Naive B cell (primary cell): ENCODE measurements around the gene ANKRD60. TPM values are rescaled to one million over a fixed set of nuclear protein-coding genes. Genes with fewer than 3 reads are reported as not detected.

Source experiments
- ATAC-seq, 2 donors: fragments of 150-1000 bp; cut with Tn5 transposase; 2 replicates each; pipeline ENCODE4 v1.10.0; 2021; ENCODE audit warnings: low read depth in 2 of 2, mild to moderate bottlenecking in 2 of 2, moderate library complexity in 2 of 2
- DNase-seq: peaks from one replicate; pipeline ENCODE4 v3.0.0; 2022
- H3K27ac Mint-ChIP-seq, 6 donors: one replicate each; pipeline ENCODE4 v1.8.0; 2020 to 2022; ENCODE audit warnings: mild to moderate bottlenecking in 6 of 6, mixed read lengths in 6 of 6, moderate library complexity in 5 of 6, inconsistent platforms in 2 of 6
- H3K27me3 Mint-ChIP-seq, 3 donors: one replicate each; pipeline ENCODE4 v1.8.0; 2021 to 2022; ENCODE audit warnings: mixed read lengths in 3 of 3, mild to moderate bottlenecking in 1 of 3
- H3K36me3 Mint-ChIP-seq, 2 donors: one replicate each; pipeline ENCODE4 v1.8.0; 2020 to 2022; ENCODE audit warnings: mixed read lengths in 2 of 2, inconsistent platforms in 1 of 2, mild to moderate bottlenecking in 1 of 2
- H3K4me1 Mint-ChIP-seq, 3 donors: one replicate each; pipeline ENCODE4 v1.8.0; 2020 to 2022; ENCODE audit warnings: mixed read lengths in 3 of 3, inconsistent platforms in 1 of 3, mild to moderate bottlenecking in 1 of 3, moderate library complexity in 1 of 3
- H3K4me3 Mint-ChIP-seq, 8 donors: one replicate each; pipeline ENCODE4 v1.8.0; 2020 to 2022; ENCODE audit warnings: mild to moderate bottlenecking in 8 of 8, mixed read lengths in 8 of 8, moderate library complexity in 8 of 8, inconsistent platforms in 2 of 8
- H3K9me3 Mint-ChIP-seq, 7 donors: one replicate each; pipeline ENCODE4 v1.8.0; 2020 to 2022; ENCODE audit warnings: mixed read lengths in 7 of 7, mild to moderate bottlenecking in 5 of 7, inconsistent platforms in 2 of 7, moderate library complexity in 1 of 7
- polyA plus RNA-seq, 6 donors: library from polyadenylated mRNA; unstranded; fragments of 300-500 nt; fragmentation: Illumina TruSeq; gene quantifications; one replicate each; pipeline ENCODE4 v1.2.3, GENCODE V29; 2021; ENCODE audit warnings: low read depth in 6 of 6

The ANKRD60 gene
- polyA plus RNA-seq, 6 donors from 2014 or later, result 0.36 TPM; not detected in 5

DNA sequence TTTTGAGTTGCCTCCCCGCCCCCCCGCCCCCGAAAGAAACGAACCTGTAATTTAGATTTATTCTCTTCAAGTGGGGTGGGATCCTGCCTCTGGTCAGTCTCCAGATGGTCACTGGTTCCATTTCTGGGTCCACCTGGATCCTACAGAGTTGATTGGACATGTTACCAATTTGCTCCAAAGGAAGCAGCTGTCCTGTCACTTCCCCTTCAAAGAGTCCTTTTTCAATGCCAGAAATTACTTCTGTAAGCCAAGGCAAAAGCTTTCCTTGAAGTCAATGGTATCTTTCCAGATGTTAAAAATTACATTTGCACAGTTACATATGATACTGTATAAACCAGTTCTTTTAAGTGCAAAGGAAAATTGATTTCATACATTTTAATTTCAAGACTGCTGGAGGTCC, 12.0 kb upstream of the ANKRD60 start:
- peaks cover 13 to 18% of the 10 kb centered on the region in 2 donors for H3K36me3 Mint-ChIP-seq
- H3K27me3 Mint-ChIP-seq, result no peaks in the 10 kb centered on the region
- H3K9me3 Mint-ChIP-seq, result no peaks in the 10 kb centered on the region
- no peak for ATAC-seq
- no peak overlapping the region for H3K27ac Mint-ChIP-seq
- peaks cover 0 to 7% (median 0%) of the 10 kb centered on the region in 3 donors for H3K4me1 Mint-ChIP-seq
- no peak overlapping the region for H3K4me3 Mint-ChIP-seq
- no peak for DNase-seq

DNA sequence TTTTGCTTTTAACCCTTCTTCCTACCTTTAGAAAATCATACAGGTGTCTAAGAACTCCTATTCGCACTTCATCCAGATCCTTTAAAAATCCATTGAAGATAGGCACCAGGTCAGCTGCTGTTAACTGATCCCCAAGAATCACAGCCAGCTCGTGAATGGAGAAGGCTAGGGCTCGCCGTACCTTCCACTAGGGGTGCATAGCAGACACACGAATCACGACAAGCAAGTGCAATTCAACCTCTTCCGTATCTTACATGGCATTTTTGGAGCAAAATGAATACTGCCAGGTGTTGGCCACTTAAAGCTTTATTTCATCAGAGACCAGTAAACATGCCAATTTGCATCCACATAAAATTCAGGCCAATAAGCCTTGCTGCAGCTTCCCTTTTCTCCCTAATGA, 10.8 kb upstream of the ANKRD60 start:
- no peak for DNase-seq
- Mint-ChIP-seq H3K36me3 (peaks cover under 1 to 5% of the 10 kb centered on the region in 2 donors), H3K27ac (peak overlapping the region in 2 of 6 donors; percentile 41 to 60), H3K9me3 (no peaks in the 10 kb centered on the region), H3K4me1 (peaks cover 0 to 7% (median 0%) of the 10 kb centered on the region in 3 donors), H3K27me3 (no peaks in the 10 kb centered on the region), H3K4me3 (no peak overlapping the region)
- no peak for ATAC-seq

DNA sequence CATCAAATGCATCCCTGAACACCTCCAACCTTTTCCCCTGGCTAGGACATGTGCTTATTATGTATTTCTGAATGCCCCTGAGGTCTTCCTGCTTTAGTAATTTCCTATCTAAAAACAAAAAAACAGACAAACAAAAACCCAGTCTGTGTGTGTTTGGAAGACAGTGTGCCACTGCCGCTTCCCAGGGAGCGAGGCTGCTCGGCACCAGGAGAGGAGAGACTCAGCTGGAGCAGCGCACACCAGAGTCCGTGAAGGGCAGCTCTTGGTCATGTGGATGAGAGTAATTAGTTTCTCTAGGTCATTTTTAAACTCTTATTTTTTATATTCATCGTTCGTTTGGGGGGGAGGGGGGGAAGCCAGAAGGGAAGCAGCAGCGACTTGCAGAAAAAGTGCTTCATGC, 10.0 kb upstream of the ANKRD60 start:
- Mint-ChIP-seq H3K9me3 (no peaks in the 10 kb centered on the region), H3K36me3 (peaks cover 0 to 4% of the 10 kb centered on the region in 2 donors), H3K4me3 (peak overlapping the region in 3 of 8 donors; percentile 16 to 82 (median 53)), H3K4me1 (peaks cover 0 to 7% (median 0%) of the 10 kb centered on the region in 3 donors), H3K27ac (peak overlapping the region in 1 of 6 donors; percentile 60), H3K27me3 (no peaks in the 10 kb centered on the region)
- ATAC-seq (no peak), DNase-seq (no peak)

DNA sequence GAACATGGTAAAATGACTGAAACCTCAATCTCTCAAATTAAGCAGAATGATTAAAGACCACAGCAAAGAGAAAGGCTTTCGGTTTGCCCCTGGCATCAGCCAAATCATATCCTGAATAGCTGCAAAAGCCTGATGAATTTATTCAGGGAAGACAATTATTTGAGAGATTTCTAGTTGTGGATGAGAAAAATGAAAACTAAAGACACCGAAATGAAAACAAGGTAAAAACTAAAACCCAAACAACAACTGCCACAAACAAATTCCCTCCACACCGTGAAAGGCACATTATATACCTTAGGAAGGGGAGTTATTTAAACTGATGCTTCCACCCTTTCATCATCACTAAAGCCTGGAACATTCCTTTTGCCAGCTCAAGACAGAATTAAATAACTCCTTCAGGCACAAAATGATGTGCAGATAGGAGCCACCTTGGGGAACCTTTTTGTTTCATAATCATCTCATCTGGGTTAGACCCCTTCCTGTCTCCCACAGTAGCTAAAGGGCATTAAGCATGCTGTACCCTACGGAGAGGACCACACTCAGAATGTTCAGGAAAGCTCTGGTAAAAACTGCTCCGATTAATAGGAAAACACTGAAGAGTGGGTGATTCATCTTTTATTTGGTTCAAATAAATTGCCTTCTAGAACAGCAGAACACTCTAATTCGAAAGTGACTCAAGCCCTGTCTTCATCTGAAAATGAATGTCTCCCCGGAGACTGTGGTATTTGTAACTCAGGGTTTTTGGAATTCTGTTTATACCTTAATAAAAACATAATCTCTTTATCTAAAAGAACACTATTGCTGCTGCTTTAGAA, 9.1 kb upstream of the ANKRD60 start:
- DNase-seq (no peak), ATAC-seq (no peak)
- Mint-ChIP-seq H3K27me3 (no peaks in the 10 kb centered on the region), H3K4me1 (peaks cover 0 to 7% (median 0%) of the 10 kb centered on the region in 3 donors), H3K36me3 (no peaks in the 10 kb centered on the region), H3K4me3 (peak overlapping the region in 7 of 8 donors; percentile 82 to 96 (median 94)), H3K9me3 (no peaks in the 10 kb centered on the region), H3K27ac (peak overlapping the region; percentile 23 to 96 (median 90))

DNA sequence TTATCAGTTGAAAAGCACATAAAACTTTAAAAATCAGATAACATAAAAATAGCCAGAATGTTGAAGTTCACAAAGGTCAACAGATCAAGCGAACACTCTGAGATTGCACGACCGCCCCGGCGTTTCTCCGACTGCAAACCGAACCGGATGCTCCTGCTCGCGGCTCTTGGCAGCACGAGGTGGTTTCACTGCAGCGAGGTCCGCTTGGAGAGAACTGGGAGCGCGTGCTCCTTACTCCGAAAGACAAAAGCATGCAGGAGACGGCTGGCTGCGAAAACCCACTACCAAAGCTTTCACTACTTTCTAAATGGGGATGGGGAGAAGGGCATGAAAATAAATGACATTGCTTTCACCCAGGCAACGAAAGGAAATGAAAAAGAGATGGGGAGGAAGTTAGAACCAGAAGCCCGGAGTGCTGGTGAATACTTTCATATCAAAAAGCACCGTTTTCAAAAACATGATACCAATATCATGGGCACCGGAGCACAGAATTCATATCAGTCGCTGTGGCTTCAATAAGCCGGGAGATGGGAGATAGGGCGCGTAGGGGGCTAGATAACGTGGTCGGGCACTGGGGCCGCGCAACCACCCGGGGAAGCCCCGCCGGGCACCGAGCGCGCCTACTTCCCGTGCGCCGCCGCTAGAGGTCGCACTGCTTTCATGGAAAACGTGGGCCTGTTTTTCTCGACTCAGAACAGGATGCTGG, 8.3 kb upstream of the ANKRD60 start:
- peak; percentile 68 for DNase-seq
- H3K27me3 Mint-ChIP-seq, result no peaks in the 10 kb centered on the region
- H3K36me3 Mint-ChIP-seq, result no peaks in the 10 kb centered on the region
- ATAC-seq, result peak; percentile 91
- H3K9me3 Mint-ChIP-seq, result no peaks in the 10 kb centered on the region
- peak overlapping the region; percentile 23 to 96 (median 94) for H3K27ac Mint-ChIP-seq
- peak overlapping the region; percentile 82 to 96 (median 94) for H3K4me3 Mint-ChIP-seq
- peaks cover 0 to 7% (median 0%) of the 10 kb centered on the region in 3 donors for H3K4me1 Mint-ChIP-seq

DNA sequence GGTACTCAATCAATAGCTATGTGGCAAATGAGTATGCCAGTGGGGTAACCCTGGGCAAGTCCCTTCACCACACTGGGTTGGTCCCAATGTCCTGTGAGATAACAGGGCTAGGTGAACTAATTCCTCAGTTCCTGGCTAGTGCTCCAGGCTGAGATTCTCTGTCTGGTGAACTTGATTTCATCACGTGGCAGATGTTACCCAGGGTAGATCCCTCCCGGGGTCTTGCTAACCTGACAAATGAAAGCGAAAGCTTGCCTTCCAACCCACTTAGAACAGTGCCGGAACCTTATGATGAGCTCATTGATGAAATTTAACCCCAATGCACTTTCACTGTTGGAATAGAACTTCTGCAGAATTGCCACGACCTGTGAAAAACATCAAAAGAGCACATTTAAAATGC, 6.6 kb upstream of the ANKRD60 start:
- Mint-ChIP-seq H3K4me3 (peak overlapping the region in 1 of 8 donors; percentile 68), H3K9me3 (no peaks in the 10 kb centered on the region), H3K4me1 (peaks cover 0 to 7% (median 0%) of the 10 kb centered on the region in 3 donors), H3K36me3 (no peaks in the 10 kb centered on the region), H3K27ac (no peak overlapping the region), H3K27me3 (no peaks in the 10 kb centered on the region)
- DNase-seq (no peak), ATAC-seq (no peak)

DNA sequence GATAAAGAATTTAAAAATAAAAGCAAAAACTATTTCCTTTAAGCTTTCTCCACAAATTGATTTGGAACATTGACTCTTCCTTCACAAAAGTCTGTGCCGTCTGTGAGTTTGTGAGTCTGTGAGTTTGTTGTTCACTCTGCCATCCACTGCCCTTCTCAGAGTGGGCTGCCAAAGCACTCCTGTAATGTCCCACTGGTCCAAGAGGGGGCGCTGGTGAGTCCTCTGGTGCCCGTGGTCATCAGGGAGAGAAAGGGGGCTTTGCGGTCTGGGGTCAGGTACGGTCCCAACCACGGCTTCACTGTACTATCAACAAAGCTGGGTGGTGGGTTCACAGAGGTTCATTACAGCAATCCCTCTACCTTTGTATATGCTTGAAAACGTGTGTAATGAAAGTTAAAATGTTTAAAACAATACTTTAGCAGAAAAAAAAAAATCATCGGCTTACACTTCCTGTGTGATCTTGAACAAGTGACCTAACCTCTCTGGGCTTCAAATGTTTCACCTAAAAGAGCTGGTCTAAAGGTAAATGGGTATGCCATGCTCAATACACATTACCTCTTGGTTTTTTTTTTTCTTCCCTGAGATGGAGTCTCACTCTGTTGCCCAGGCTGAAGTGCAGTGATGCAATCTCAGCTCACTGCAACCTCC, 5.6 kb upstream of the ANKRD60 start:
- peaks cover 5% of the 10 kb centered on the region in 3 donors for H3K27me3 Mint-ChIP-seq
- peak overlapping the region in 1 of 8 donors; percentile 15 for H3K4me3 Mint-ChIP-seq
- no peaks in the 10 kb centered on the region for H3K9me3 Mint-ChIP-seq
- H3K27ac Mint-ChIP-seq, result no peak overlapping the region
- ATAC-seq (no peak), DNase-seq (peak; percentile 25)
- H3K36me3 Mint-ChIP-seq, result no peaks in the 10 kb centered on the region
- H3K4me1 Mint-ChIP-seq, result peaks cover 4 to 14% (median 5%) of the 10 kb centered on the region in 3 donors

DNA sequence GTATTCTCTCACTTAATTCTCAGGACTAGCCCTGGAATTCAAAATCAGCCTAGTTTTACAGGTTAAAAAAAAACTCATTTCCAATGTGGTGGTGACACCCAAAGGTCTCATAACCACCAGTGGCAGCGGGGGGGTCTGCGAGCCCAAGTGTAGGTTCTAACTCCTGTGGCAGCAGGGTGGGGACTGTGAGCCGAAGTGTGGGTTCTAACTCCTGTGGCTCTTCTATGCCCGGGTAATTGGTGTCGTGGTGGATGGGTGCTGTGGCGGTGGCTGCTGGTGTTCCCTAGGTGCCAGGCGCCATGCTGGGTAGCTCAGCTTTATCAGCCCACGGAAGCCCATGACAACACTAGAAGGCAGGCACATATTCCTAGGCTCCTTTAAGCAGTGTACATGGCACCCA, 4.9 kb upstream of the ANKRD60 start:
- Mint-ChIP-seq H3K4me3 (peak overlapping the region in 1 of 8 donors; percentile 22), H3K27ac (no peak overlapping the region), H3K27me3 (peaks cover 8 to 10% (median 9%) of the 10 kb centered on the region in 3 donors), H3K36me3 (no peaks in the 10 kb centered on the region), H3K9me3 (no peaks in the 10 kb centered on the region), H3K4me1 (peaks cover 8 to 17% (median 9%) of the 10 kb centered on the region in 3 donors)
- ATAC-seq, result no peak
- no peak for DNase-seq

DNA sequence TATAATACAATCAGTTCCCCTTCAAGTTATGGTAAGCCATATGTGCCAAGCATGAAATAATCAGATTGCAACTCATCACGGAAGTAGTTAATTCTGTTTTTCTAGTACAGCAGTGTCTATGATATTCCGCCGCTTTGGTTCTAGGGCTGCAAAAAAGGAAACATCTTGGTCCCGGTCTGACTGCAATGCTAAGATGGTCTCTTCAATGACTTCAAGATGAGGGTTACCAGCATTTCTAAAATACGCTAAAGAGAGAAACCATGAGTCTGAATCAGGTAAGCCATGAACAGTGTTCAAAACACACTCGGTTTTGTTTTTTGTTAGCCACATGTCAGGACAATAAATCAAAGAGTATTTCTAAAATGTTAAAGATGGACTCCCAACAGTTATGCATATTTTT, 3.2 kb upstream of the ANKRD60 start:
- no peak for ATAC-seq
- peaks cover 15 to 22% (median 21%) of the 10 kb centered on the region in 3 donors for H3K4me1 Mint-ChIP-seq
- peaks cover 0 to 7% (median 0%) of the 10 kb centered on the region in 7 donors for H3K9me3 Mint-ChIP-seq
- DNase-seq, result no peak
- H3K36me3 Mint-ChIP-seq, result peaks cover 0 to 11% of the 10 kb centered on the region in 2 donors
- H3K27ac Mint-ChIP-seq, result no peak overlapping the region
- H3K27me3 Mint-ChIP-seq, result peaks cover 23 to 25% (median 24%) of the 10 kb centered on the region in 3 donors
- peak overlapping the region in 1 of 8 donors; percentile 21 for H3K4me3 Mint-ChIP-seq

DNA sequence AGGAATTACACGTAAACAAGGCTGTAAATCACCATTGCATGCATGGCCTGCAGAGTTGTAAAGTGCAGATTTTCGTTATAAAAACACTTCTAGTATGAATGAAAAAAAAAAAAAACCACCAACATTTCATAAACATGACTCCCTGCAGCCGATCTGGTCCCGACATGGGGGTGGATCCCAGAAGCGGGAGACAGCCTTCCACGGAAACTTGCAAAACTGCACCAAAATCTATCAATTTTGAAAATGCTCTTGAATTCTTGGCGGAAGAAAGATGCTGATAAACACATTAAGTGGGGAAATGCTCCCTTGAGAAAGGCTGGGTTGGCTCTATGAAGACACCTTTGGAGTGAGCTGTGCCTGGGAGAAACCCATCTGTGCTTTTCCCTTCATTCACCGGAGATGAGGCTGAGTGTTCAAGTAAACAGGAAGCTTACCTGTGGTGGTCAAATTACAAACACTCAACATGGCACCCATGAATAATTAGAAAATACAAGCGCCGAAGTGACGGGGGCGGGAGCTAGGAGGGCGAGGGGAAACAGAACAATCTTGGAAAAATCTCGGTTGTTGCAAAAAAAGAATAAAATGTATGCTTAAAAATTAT, 845 bp upstream of the ANKRD60 start:
- Mint-ChIP-seq H3K4me1 (peaks cover 15 to 21% (median 17%) of the 10 kb centered on the region in 3 donors), H3K36me3 (peaks cover 0 to 15% of the 10 kb centered on the region in 2 donors), H3K27me3 (peaks cover 46 to 49% (median 46%) of the 10 kb centered on the region in 3 donors), H3K9me3 (peaks cover 0 to 8% (median 0%) of the 10 kb centered on the region in 7 donors), H3K27ac (peak overlapping the region; percentile 5 to 94 (median 82)), H3K4me3 (peak overlapping the region; percentile 44 to 84 (median 64))
- no peak for DNase-seq
- ATAC-seq, result no peak

DNA sequence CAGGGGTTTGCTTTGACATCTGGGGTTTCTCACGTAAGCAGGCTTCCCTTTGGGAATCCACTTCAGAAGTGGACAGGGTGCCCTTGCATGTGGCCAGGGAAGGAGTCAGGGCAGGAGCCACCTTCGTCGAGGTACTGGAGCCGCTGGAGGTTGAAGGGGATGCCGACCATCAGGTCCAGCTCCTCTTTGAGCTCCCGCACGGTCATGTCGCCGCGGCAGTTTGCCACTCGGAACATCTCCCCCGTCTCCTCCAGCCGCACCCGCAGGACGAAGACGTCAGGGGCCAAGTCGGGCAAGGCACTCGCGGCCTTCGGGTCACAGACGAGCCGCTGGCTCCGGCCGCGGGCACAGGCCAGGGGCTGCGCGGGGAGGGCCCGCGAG, 360 bp downstream of the ANKRD60 start:
- peaks cover 0 to 15% of the 10 kb centered on the region in 2 donors for H3K36me3 Mint-ChIP-seq
- DNase-seq (no peak), ATAC-seq (no peak)
- H3K27ac Mint-ChIP-seq, result peak overlapping the region; percentile 74 to 94 (median 88)
- H3K4me3 Mint-ChIP-seq, result peak overlapping the region in 7 of 8 donors; percentile 32 to 78 (median 60)
- peaks cover 51 to 58% (median 52%) of the 10 kb centered on the region in 3 donors for H3K27me3 Mint-ChIP-seq
- H3K9me3 Mint-ChIP-seq, result peaks cover 0 to 8% (median 0%) of the 10 kb centered on the region in 7 donors
- H3K4me1 Mint-ChIP-seq, result peaks cover 15 to 21% (median 17%) of the 10 kb centered on the region in 3 donors

DNA sequence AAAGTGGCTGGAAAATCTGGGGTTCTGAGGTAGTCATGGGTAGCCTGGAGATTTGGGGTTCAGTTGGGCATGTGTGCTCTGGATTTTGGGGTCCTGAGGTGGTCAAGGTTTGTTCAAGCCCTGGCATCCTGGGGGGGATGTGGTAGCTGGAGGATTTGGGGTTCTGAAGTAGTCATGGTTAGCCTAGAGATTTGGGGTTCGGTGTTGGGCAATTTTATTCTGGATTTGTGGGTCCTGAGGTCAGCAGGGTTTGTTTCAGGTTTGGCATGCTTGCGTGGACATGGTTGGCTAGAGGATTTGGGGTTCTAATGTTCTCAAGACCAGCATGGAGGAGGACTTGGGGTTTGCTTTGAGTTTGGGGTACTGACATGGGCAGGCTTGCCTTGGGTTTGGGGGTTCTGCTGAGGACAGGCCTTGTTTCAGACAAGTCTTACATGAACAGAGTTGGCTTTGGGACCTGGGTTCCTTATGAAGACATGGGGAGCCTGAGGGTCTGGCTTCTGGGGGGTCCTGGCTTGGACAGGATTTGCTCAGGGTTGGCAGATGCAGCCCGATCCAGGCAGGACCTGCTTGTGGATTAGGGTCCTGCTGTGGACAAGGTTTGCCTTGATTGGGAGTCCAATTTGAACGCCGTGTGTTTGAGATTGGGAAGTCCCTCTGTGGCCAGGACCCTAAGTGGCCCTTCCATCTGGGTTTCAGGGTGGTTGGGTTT, 906 bp downstream of the ANKRD60 start:
- DNase-seq (no peak), ATAC-seq (no peak)
- Mint-ChIP-seq H3K4me3 (peak overlapping the region; percentile 32 to 78 (median 60)), H3K4me1 (peaks cover 15 to 21% (median 17%) of the 10 kb centered on the region in 3 donors), H3K27ac (peak overlapping the region; percentile 74 to 94 (median 88)), H3K9me3 (peaks cover 0 to 8% (median 0%) of the 10 kb centered on the region in 7 donors), H3K36me3 (peaks cover 0 to 15% of the 10 kb centered on the region in 2 donors), H3K27me3 (peaks cover 56 to 64% (median 57%) of the 10 kb centered on the region in 3 donors)
